AG08395 (cell line): ENCODE results near the gene TAF1C.

ENCODE experiments used
- DNase-seq: peaks from one replicate; pipeline ENCODE4 v3.0.0; 2012; ENCODE audit warnings: mixed read lengths, low spot score

The TAF1C gene

GRCh38 chr16:84159800-84160199 is 27.1 kb downstream of the TAF1C start:
- no peak for DNase-seq

GRCh38 chr16:84159007-84159406 is 27.9 kb downstream of the TAF1C start:
- DNase-seq = no peak

- DNase-seq = no peak
These were observed 30.5 kb downstream of the TAF1C start for GRCh38 chr16:84156342-84156784.

GRCh38 chr16:84155771-84156170 is 31.1 kb downstream of the TAF1C start:
- DNase-seq = no peak

- DNase-seq = no peak
These were observed 31.6 kb downstream of the TAF1C start for GRCh38 chr16:84155226-84155625.

- DNase-seq = no peak
These were observed 33.1 kb downstream of the TAF1C start for GRCh38 chr16:84153660-84154214.

GRCh38 chr16:84150926-84151325 is 35.9 kb downstream of the TAF1C start:
- DNase-seq = no peak

GRCh38 chr16:84144859-84145639 is 41.8 kb downstream of the TAF1C start, which contains the start of the genes DNAAF1 and HSDL1:
DNAAF1 (plus strand) TSS chr16:84145308; CDS start chr16:84145441, 133 bp downstream.
HSDL1 (minus strand) TSS chr16:84145177; CDS start chr16:84131321, 13,856 bp downstream.
- DNase-seq = peak; percentile 99

- peak; percentile 38 for DNase-seq
These were observed 42.5 kb downstream of the TAF1C start for GRCh38 chr16:84144209-84144858.

- no peak for DNase-seq
These were observed 43.1 kb downstream of the TAF1C start for GRCh38 chr16:84143784-84144199.

- no peak for DNase-seq
These were observed 43.8 kb downstream of the TAF1C start for GRCh38 chr16:84143081-84143480.

GRCh38 chr16:84141143-84141670 is 45.6 kb downstream of the TAF1C start:
- DNase-seq = no peak

GRCh38 chr16:84139628-84140258 is 47.1 kb downstream of the TAF1C start:
- no peak for DNase-seq

GRCh38 chr16:84138824-84139627 is 47.8 kb downstream of the TAF1C start:
- DNase-seq = peak; percentile 33

GRCh38 chr16:84138500-84138823 is 48.4 kb downstream of the TAF1C start:
- DNase-seq = no peak

GRCh38 chr16:84137769-84138357 is 49.0 kb downstream of the TAF1C start:
- no peak for DNase-seq

GRCh38 chr16:84137287-84137686 is 49.6 kb downstream of the TAF1C start:
- DNase-seq = no peak

GRCh38 chr16:84136331-84137125 is 50.3 kb downstream of the TAF1C start:
- DNase-seq = no peak

GRCh38 chr16:84132527-84133285 is 54.2 kb downstream of the TAF1C start:
- no peak for DNase-seq

GRCh38 chr16:84131117-84131516 is 55.7 kb downstream of the TAF1C start:
- no peak for DNase-seq
